Activated CD8-positive, alpha-beta memory T cell treated with anti-CD3 and anti-CD28 coated beads for 24 hours (primary cell): ENCODE results near the gene NAV2.
"Not testable (repeated sequence)": the region's sequence is repeated elsewhere in the genome, so short reads cannot be mapped to it uniquely, and the experiment has no call there.

ENCODE experiments used
- DNase-seq: peaks from one replicate; pipeline ENCODE4 v3.0.0-alpha.2; 2020

NAV2 gene

GRCh38 chr11:20105427-20105826 lies 392.8 kb downstream of the NAV2 start:
- DNase-seq, result no peak

GRCh38 chr11:20109731-20110445 lies 397.3 kb downstream of the NAV2 start:
- DNase-seq, result no peak

- peak; percentile 73 for DNase-seq
Observed at GRCh38 chr11:20110908-20111669, 398.5 kb downstream of the NAV2 start.

GRCh38 chr11:20111871-20112270 lies 399.2 kb downstream of the NAV2 start:
- DNase-seq, result no peak

- DNase-seq, result no peak
Observed at GRCh38 chr11:20112291-20113148, 399.9 kb downstream of the NAV2 start.

GRCh38 chr11:20113149-20113438 lies 400.5 kb downstream of the NAV2 start:
- DNase-seq, result no peak

- DNase-seq, result no peak
Observed at GRCh38 chr11:20114588-20114987, 402.0 kb downstream of the NAV2 start.

GRCh38 chr11:20116825-20117224 lies 404.2 kb downstream of the NAV2 start:
- no peak for DNase-seq

GRCh38 chr11:20117291-20117690 lies 404.7 kb downstream of the NAV2 start:
- DNase-seq, result no peak

- no peak for DNase-seq
Observed at GRCh38 chr11:20118209-20118608, 405.6 kb downstream of the NAV2 start.

- DNase-seq, result no peak
Observed at GRCh38 chr11:20119315-20119714, 406.7 kb downstream of the NAV2 start.

GRCh38 chr11:20120134-20120925 lies 407.7 kb downstream of the NAV2 start:
- no peak for DNase-seq

- no peak for DNase-seq
Observed at GRCh38 chr11:20122131-20122530, 409.5 kb downstream of the NAV2 start.

- DNase-seq, result no peak
Observed at GRCh38 chr11:20125927-20126326, 413.3 kb downstream of the NAV2 start.

- no peak for DNase-seq
Observed at GRCh38 chr11:20126724-20127123, 414.1 kb downstream of the NAV2 start.

GRCh38 chr11:20127671-20128527 lies 415.3 kb downstream of the NAV2 start:
- DNase-seq, result peak; percentile 91

GRCh38 chr11:20128528-20128825 lies 415.8 kb downstream of the NAV2 start:
- DNase-seq, result not testable (repeated sequence)

GRCh38 chr11:20129665-20130064 lies 417.0 kb downstream of the NAV2 start:
- no peak for DNase-seq

- peak; percentile 77 for DNase-seq
Observed at GRCh38 chr11:20131788-20132666, 419.4 kb downstream of the NAV2 start.

GRCh38 chr11:20132667-20133039 lies 420.0 kb downstream of the NAV2 start:
- DNase-seq, result no peak
